Measurements from ENCODE around the gene SMAD2. TPM values are rescaled to one million over a fixed set of nuclear protein-coding genes. Genes with fewer than 3 reads are reported as not detected.
A peak's percentile ranks its signal among the peaks of the same experiment; 100 is the strongest.

The SMAD2 gene
- total and polyA plus RNA-seq, 7 donors, result 34.1 to 101 (median 56.1) TPM

DNA sequence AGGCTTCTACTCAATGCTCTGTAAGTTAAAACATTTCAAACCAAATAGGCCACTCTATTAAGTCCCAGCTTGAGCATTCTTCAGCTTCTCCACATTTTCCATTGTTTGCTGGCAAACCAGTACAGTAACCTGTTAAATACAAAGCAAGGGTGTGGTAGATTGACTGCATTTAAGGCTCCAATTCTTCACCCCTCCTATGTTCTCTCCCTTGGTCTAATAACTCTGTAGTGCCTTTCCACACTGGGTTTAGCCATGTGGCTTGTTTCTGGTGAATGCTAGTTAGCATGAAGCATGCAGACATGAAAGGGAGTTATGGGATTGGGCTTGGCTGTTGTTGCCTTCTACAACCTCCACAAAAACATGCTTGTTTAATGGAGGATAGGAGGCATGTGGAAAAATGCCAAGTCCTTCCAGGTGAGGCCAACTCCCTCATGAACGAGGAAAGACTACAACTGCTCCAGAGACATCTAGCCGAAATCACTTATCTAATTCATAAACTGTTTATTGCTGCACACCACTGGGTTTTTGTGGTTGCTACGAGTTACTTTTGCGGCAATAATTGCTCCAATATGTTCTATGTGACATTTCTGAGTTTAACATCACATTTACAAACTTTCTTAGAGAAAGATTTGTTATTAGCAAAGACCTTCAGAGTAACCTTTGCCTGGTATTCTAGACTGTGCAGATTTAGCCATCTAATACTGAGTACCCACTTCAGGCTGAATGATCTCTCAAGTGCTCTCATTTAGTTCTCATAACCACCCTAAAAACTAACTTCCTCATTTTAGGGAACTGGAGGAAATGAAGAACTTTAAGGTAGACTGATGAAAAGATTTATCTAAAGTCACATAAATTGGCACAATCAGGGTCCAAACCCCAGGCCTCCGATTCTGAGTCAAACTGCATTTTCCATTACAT is 104.0 kb downstream of the SMAD2 start:
- WGBS, 2 donors, result 41 to 65% methylated on average over 5 of the region's 5 CpGs

DNA sequence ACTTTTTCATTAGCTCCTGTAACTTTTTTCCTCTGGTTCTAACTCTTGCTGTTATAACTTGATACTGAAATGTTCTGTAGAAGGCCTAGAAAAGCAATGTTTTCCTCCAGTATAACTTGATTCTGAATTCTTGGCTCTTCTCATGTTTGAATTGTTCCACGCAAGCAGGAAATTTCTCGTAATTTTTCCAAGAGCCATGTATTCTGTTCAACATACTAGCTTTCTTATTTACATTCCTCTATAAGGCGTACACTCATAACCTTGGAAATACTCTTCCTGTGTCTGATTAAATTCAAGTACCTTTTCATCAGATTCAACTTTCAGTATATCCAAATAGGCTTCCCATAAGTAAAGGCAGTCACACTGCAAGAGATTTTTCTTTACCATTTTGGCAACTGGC is 109.1 kb downstream of the SMAD2 start:
- intact Hi-C loops (cut with DNase I), result no loop called here
- no peak for TF ChIP-seq POLR2AphosphoS5 (IDR thresholded peaks at IDR 0.05)
- TF ChIP-seq, protein P1, sequence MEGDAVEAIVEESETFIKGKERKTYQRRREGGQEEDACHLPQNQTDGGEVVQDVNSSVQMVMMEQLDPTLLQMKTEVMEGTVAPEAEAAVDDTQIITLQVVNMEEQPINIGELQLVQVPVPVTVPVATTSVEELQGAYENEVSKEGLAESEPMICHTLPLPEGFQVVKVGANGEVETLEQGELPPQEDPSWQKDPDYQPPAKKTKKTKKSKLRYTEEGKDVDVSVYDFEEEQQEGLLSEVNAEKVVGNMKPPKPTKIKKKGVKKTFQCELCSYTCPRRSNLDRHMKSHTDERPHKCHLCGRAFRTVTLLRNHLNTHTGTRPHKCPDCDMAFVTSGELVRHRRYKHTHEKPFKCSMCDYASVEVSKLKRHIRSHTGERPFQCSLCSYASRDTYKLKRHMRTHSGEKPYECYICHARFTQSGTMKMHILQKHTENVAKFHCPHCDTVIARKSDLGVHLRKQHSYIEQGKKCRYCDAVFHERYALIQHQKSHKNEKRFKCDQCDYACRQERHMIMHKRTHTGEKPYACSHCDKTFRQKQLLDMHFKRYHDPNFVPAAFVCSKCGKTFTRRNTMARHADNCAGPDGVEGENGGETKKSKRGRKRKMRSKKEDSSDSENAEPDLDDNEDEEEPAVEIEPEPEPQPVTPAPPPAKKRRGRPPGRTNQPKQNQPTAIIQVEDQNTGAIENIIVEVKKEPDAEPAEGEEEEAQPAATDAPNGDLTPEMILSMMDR (IDR thresholded peaks at IDR 0.05), result no peak
- no peak for TF ChIP-seq POLR2A (IDR thresholded peaks at IDR 0.05)
- TF ChIP-seq EP300 (IDR thresholded peaks at IDR 0.05), result no peak
- Histone ChIP-seq H3K4me3 (no peak overlapping the region), H3K4me1 (peaks cover 0 to 13% (median 6%) of the 10 kb centered on the region in 4 donors), H3K27me3 (no peaks in the 10 kb centered on the region), H3K27ac (no peak overlapping the region), H3K9me3 (no peaks in the 10 kb centered on the region), H3K36me3 (no peaks in the 10 kb centered on the region)
- WGBS, 2 donors, result 77 to 82% methylated on average over 3 of the region's 3 CpGs
- no peak for DNase-seq

More for the DNA sequence above, 104.0 kb downstream of the SMAD2 start:
- Histone ChIP-seq H3K4me3 (no peak overlapping the region), H3K27ac (no peak overlapping the region), H3K27me3 (no peaks in the 10 kb centered on the region), H3K4me1 (no peaks in the 10 kb centered on the region), H3K9me3 (no peaks in the 10 kb centered on the region), H3K36me3 (peaks cover 0 to 6% (median 0%) of the 10 kb centered on the region in 4 donors)
- TF ChIP-seq POLR2AphosphoS5 (IDR thresholded peaks at IDR 0.05) (no peak), EP300 (IDR thresholded peaks at IDR 0.05) (no peak), POLR2A (IDR thresholded peaks at IDR 0.05) (no peak)
- TF ChIP-seq, protein P1 (IDR thresholded peaks at IDR 0.05), result no peak
- DNase-seq, result no peak
- intact Hi-C loops (cut with DNase I), result no loop called here

DNA sequence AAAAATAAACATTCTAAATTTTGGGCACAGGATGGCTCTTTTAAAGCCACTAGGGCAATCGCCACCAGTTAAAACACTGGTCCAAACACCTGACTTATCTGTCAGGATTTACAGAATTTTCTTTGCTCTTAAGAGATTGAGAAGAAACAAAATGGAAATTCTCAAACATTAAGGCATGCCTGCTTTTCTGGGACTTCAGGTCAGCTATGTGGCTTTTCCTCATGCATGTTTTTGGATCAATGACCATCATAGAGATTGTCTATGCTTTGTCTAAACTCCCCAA is 112.7 kb downstream of the SMAD2 start:
- peak overlapping the region in 3 of 4 donors; percentile 16 to 21 (median 18) for H3K4me3 ChIP-seq
- no peak for TF ChIP-seq EP300 (IDR thresholded peaks at IDR 0.05)
- TF ChIP-seq, protein P1 (IDR thresholded peaks at IDR 0.05), result no peak
- TF ChIP-seq POLR2A (IDR thresholded peaks at IDR 0.05), result no peak
- no peak for TF ChIP-seq POLR2AphosphoS5 (IDR thresholded peaks at IDR 0.05)

DNA sequence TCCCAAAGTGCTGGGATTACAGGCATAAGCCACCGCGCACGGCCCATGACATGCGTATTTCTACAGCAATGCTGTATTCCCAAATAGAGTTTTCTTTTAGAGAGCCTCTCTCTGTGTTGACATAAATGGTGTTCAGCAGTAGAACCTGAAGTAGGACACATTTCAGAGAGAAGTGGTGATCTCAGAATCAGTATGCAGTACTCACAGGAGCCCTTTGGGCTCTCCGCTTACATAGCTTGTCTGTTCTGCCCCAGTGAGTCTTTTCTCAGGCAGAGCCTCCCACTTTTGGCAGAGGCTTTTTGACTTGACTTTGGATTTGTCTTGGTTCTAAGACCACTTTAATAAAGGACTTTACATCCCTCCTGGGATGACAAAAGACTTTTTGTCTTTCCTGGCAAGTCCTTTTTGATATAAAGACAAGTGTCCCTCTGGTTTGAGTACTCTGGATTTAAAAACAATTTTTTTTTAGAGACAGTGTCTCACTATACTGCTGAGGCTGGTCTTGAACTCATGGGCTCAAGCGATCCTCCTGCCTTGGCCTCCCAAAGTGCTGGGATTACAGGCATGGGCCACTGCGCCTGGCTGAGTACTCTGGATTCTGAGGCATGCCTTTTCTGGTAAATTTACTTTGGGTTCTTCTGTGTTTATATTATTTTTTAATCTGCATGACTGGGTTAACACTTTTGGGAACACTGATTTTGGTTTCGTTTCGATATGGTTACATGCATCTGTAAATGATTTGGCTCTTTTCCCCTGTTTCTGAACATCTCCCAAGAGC is 113.3 kb downstream of the SMAD2 start:
- intact Hi-C loops (cut with DNase I), result no loop called here
- peak overlapping the region in 3 of 4 donors; percentile 16 to 21 (median 18) for H3K4me3 ChIP-seq
- no peaks in the 10 kb centered on the region for H3K9me3 ChIP-seq
- peaks cover 0 to 13% (median 6%) of the 10 kb centered on the region in 4 donors for H3K4me1 ChIP-seq
- TF ChIP-seq POLR2AphosphoS5 (IDR thresholded peaks at IDR 0.05), result no peak
- TF ChIP-seq, protein P1 (IDR thresholded peaks at IDR 0.05), result no peak
- no peaks in the 10 kb centered on the region for H3K36me3 ChIP-seq
- no peaks in the 10 kb centered on the region for H3K27me3 ChIP-seq
- DNase-seq, result no peak
- 91 to 93% methylated on average over 9 of the region's 9 CpGs for WGBS, 2 donors
- peak overlapping the region; percentile 3 to 61 (median 36) for H3K27ac ChIP-seq

More for the DNA sequence above, 112.7 kb downstream of the SMAD2 start:
- H3K27ac ChIP-seq, result peak overlapping the region; percentile 3 to 61 (median 36)
- no peaks in the 10 kb centered on the region for H3K27me3 ChIP-seq
- WGBS, 2 donors, result 74 to 78% methylated on average over 1 of the region's 1 CpG
- H3K9me3 ChIP-seq, result no peaks in the 10 kb centered on the region
- no peak for DNase-seq
- H3K36me3 ChIP-seq, result no peaks in the 10 kb centered on the region
- H3K4me1 ChIP-seq, result peaks cover 0 to 13% (median 6%) of the 10 kb centered on the region in 4 donors
- intact Hi-C loops (cut with DNase I), result no loop called here

Measured in sigmoid colon (tissue), 7 donors.